HepG2 (cell line): Measurements from ENCODE around the gene CPOX. TPM values are rescaled to one million over a fixed set of nuclear protein-coding genes. Genes with fewer than 3 reads are reported as not detected.

ENCODE experiments used
- ATAC-seq: fragments of 200-7000 bp; cut with Tn5 transposase; 3 replicates; pipeline ENCODE4 v1.9.1; 2020; ENCODE audit warnings: mild to moderate bottlenecking, moderate library complexity
- BruUV-seq: library from RNA; stranded (reverse); fragments of 400-500 nt; replicated peaks from 2 replicates; lab custom pipeline; 2021; lab: Mats Ljungman, UMichigan
- CTCF ChIA-PET: fragments of 300-600 bp; formaldehyde crosslinking; extraction: SDS; loops from one replicate; lab custom pipeline; 2021; ENCODE audit warnings: low total read pairs, inconsistent platforms, low intra/inter-chr PET ratio; lab: Yijun Ruan, JAX
- POLR2A ChIA-PET: fragments of 350-600 bp; sonication (Branson Sonifier 250); formaldehyde crosslinking; loops from one replicate; lab custom pipeline; 2020; ENCODE audit warnings: antibody characterized with exemption, inconsistent platforms; lab: Yijun Ruan, JAX
- DNase-seq: peaks from one replicate; pipeline ENCODE4 v3.0.0-alpha.2; 2015; ENCODE audit warnings: low spot score
- FAIRE-seq: peaks from 3 replicates; lab custom pipeline; 2011; peaks lifted over from hg19 to GRCh38; lab: Jason Lieb, UNC
- H2AFZ ChIP-seq: one replicate; pipeline ENCODE4 v1.6.1; 2011; ENCODE audit warnings: low read length, inconsistent platforms
- H3K27ac ChIP-seq: fragments of 300-600 bp; 3 replicates; pipeline ENCODE4 v1.8.0; 2011; ENCODE audit warnings: mixed run types, mild to moderate bottlenecking, mixed read lengths, low read length, inconsistent platforms; ENCODE audit not compliant: insufficient read depth; ENCODE audit errors: extremely low read length
- H3K27me3 ChIP-seq, 2 experiments: fragments of 200-600 bp in 1 of 2; 2 replicates in 1 of 2; 3 replicates in 1 of 2; pipeline versions ENCODE4 v1.6.0 to v1.8.0; 2011; ENCODE audit warnings: low read length in 2 of 2, mild to moderate bottlenecking in 2 of 2, moderate library complexity in 2 of 2, inconsistent platforms in 1 of 2; ENCODE audit not compliant: insufficient read depth in 2 of 2, control insufficient read depth in 1 of 2
- H3K36me3 ChIP-seq, 2 experiments: fragments of 200-600 bp in 1 of 2; replicated peaks in 1 of 2; 2 replicates in 1 of 2; 3 replicates in 1 of 2; pipeline versions ENCODE4 v1.5.1 to v1.8.0; 2011; ENCODE audit warnings: low read length in 2 of 2, inconsistent platforms in 1 of 2; ENCODE audit not compliant: insufficient read depth in 2 of 2, control insufficient read depth in 1 of 2
- H3K4me1 ChIP-seq: 2 replicates; pipeline ENCODE4 v1.5.1; 2012; ENCODE audit warnings: low read length, inconsistent platforms; ENCODE audit not compliant: insufficient read depth
- H3K4me2 ChIP-seq: 2 replicates; pipeline ENCODE4 v1.6.0; 2011; ENCODE audit warnings: low read depth, low read length, inconsistent platforms
- H3K4me3 ChIP-seq, 3 experiments: fragments of 200-600 bp in 1 of 3; sonication (generic), shearing (Covaris generic) in 1 of 3; replicated peaks in 1 of 3; 2 replicates each; pipeline ENCODE4 v1.5.1; 2011 to 2016; ENCODE audit warnings: low read length in 3 of 3, inconsistent platforms in 2 of 3, low read depth in 2 of 3, mild to moderate bottlenecking in 2 of 3, control low read depth in 1 of 3, mixed read lengths in 1 of 3; ENCODE audit not compliant: insufficient read depth in 1 of 3
- H3K79me2 ChIP-seq: one replicate; pipeline ENCODE4 v1.6.1; 2011; ENCODE audit warnings: low read length, inconsistent platforms; ENCODE audit not compliant: insufficient read depth
- H3K9ac ChIP-seq: 2 replicates; pipeline ENCODE4 v1.6.0; 2011; ENCODE audit warnings: mild to moderate bottlenecking, low read depth, low read length, inconsistent platforms; ENCODE audit not compliant: insufficient read depth
- H3K9me3 ChIP-seq: 2 replicates; pipeline ENCODE4 v1.5.1; 2012; ENCODE audit warnings: mild to moderate bottlenecking, low read length
- H4K20me1 ChIP-seq: 2 replicates; pipeline ENCODE4 v1.6.0; 2011; ENCODE audit warnings: inconsistent platforms, mild to moderate bottlenecking, low read length, moderate library complexity; ENCODE audit not compliant: insufficient read depth
- ARID5B ChIP-seq: IDR thresholded peaks from 2 replicates; pipeline ENCODE4 v1.4.0; 2020; ENCODE audit warnings: mild to moderate bottlenecking, missing genetic modification reagents
- BATF2 ChIP-seq: sonication (generic); formaldehyde crosslinking; IDR thresholded peaks from 2 replicates; pipeline ENCODE4 v1.8.0; 2022; ENCODE audit warnings: mild to moderate bottlenecking, missing genetic modification reagents, moderate library complexity
- BCL6 ChIP-seq: IDR thresholded peaks from 2 replicates; pipeline ENCODE4 v1.6.1; 2016; ENCODE audit warnings: missing genetic modification reagents, missing compliant biosample characterization
- LCORL ChIP-seq, 2 experiments: fragments of 450-650 bp in 1 of 2; sonication (generic) in 1 of 2; formaldehyde crosslinking in 1 of 2; IDR thresholded peaks; 2 replicates each; pipeline versions ENCODE4 v1.5.0 to v1.6.1; 2017 to 2020; ENCODE audit warnings: antibody characterized with exemption in 1 of 2, missing genetic modification reagents in 1 of 2
- SIX1 ChIP-seq: sonication (generic); formaldehyde crosslinking; IDR thresholded peaks from 2 replicates; pipeline ENCODE4 v1.4.0; 2020; ENCODE audit warnings: missing genetic modification reagents, borderline replicate concordance
- TP53 ChIP-seq: sonication (generic); formaldehyde crosslinking; conservative IDR thresholded peaks from 2 replicates; pipeline ENCODE4 v1.4.0; 2020; ENCODE audit warnings: missing genetic modification reagents
- ZNF138 ChIP-seq: sonication (generic); formaldehyde crosslinking; IDR thresholded peaks from 2 replicates; pipeline ENCODE4 v1.5.0; 2020; ENCODE audit warnings: mild to moderate bottlenecking, low read depth, missing genetic modification reagents
- ZNF234 ChIP-seq: sonication (generic); formaldehyde crosslinking; conservative IDR thresholded peaks from 2 replicates; pipeline ENCODE4 v1.5.1; 2020; ENCODE audit warnings: mild to moderate bottlenecking, missing genetic modification reagents
- ZNF263 ChIP-seq: sonication (generic); formaldehyde crosslinking; IDR thresholded peaks from 2 replicates; pipeline ENCODE4 v1.4.0; 2020; ENCODE audit warnings: missing genetic modification reagents
- ZNF652 ChIP-seq: IDR thresholded peaks from 2 replicates; pipeline ENCODE4 v1.6.1; 2016; ENCODE audit warnings: low read depth, borderline replicate concordance
- ZNF770 ChIP-seq: sonication (generic); formaldehyde crosslinking; IDR thresholded peaks from 2 replicates; pipeline ENCODE4 v1.5.0; 2020; ENCODE audit warnings: mild to moderate bottlenecking, missing genetic modification reagents
- WGBS: methylation state at CpG from one replicate; pipeline ENCODE4 v1.1.6; 2017; ENCODE audit warnings: low lambda C conversion rate; 5-methylcytosine and 5-hydroxymethylcytosine counted together
- in situ Hi-C: cut with HindIII; loops from 2 replicates; pipeline ENCODE4 v1.10.0; 2017; ENCODE audit warnings: low pct_unique_long_range_greater_than_20kb; ENCODE audit not compliant: extremely low pct_ligation_motif_present
- intact Hi-C: fragments of 100-400 bp; cut with micrococcal nuclease; formaldehyde crosslinking; loops from one replicate; pipeline ENCODE4 v1.10.0; 2022; ENCODE audit not compliant: unreplicated experiment
- polyA plus RNA-seq, 8 experiments: library from polyadenylated mRNA; depleted of rRNA in 3 of 8; stranded (reverse) in 7 of 8; unstranded in 1 of 8; fragments of >200 nt; fragmentation: Illumina TruSeq in 4 of 8; extraction: Trizol in 4 of 8; gene quantifications; 2 replicates each; pipeline versions ENCODE4 v1.2.1 to v1.2.3, GENCODE V29; 2011 to 2016; ENCODE audit warnings: low read depth in 4 of 8, missing spikeins in 1 of 8, mixed read lengths in 1 of 8; ENCODE audit not compliant: insufficient read depth in 1 of 8
- total RNA-seq, 5 experiments: library from RNA; depleted of rRNA; stranded (reverse); fragments of >200 nt; fragmentation: Illumina TruSeq; extraction: Trizol; gene quantifications; 2 replicates each; pipeline ENCODE4 v1.2.3, GENCODE V29; 2016; ENCODE audit warnings: low read depth in 1 of 5

The CPOX gene
- total and polyA plus RNA-seq, 2 of the 13 experiments (the other 11 are each of a cell fraction or from before 2014, with no cell fraction given) = 34.2 to 37.2 TPM

GRCh38 chr3:98540346-98540745, 53.1 kb downstream of the CPOX start:
- intact Hi-C loops = no loop called here
- no TSS peak for BruUV-seq
- Histone ChIP-seq H2AFZ (no peak overlapping the region), H3K4me2 (no peak overlapping the region), H4K20me1 (no peaks in the 10 kb centered on the region), H3K27me3 (no peaks in the 10 kb centered on the region), H3K4me1 (peaks cover 6% of the 10 kb centered on the region; the same call in 1 of the 2 replicates), H3K36me3 (no peaks in the 10 kb centered on the region), H3K9ac (no peak overlapping the region), H3K4me3 (no peak overlapping the region), H3K9me3 (no peaks in the 10 kb centered on the region), H3K27ac (no peak overlapping the region), H3K79me2 (no peaks in the 10 kb centered on the region)
- DNase-seq (no peak), ATAC-seq (no peak), FAIRE-seq (no peak)
- TF ChIP-seq ZNF234 (CRISPR knock-in tag) (no peak), BATF2 (CRISPR knock-in tag) (no peak)
- POLR2A ChIA-PET = no interaction called here
- in situ Hi-C loops = no loop called here
- 50% methylated on average over 3 of the region's 3 CpGs for WGBS
- CTCF ChIA-PET = no interaction called here

GRCh38 chr3:98536456-98537017, 56.9 kb downstream of the CPOX start:
- Histone ChIP-seq H3K9me3 (no peaks in the 10 kb centered on the region), H3K4me2 (no peak overlapping the region), H3K79me2 (no peaks in the 10 kb centered on the region), H3K9ac (no peak overlapping the region), H4K20me1 (no peaks in the 10 kb centered on the region), H2AFZ (no peak overlapping the region), H3K4me1 (no peaks in the 10 kb centered on the region), H3K27ac (no peak overlapping the region), H3K4me3 (no peak overlapping the region), H3K27me3 (0 out of 5 replicates have a peak, but pooled peaks cover 0 to 4% of the 10 kb centered on the region in 2 experiments), H3K36me3 (no peaks in the 10 kb centered on the region)
- ATAC-seq = no peak
- ChIA-PET CTCF (no interaction called here), POLR2A (no interaction called here)
- FAIRE-seq = no peak
- DNase-seq = no peak
- WGBS = 76% methylated on average over 6 of the region's 6 CpGs
- intact Hi-C loops = no loop called here
- no TSS peak for BruUV-seq
- in situ Hi-C loops = no loop called here
- TF ChIP-seq ZNF138 (no peak), LCORL (IDR thresholded peaks at IDR 0.05) (no peak), LCORL (CRISPR knock-in tag; IDR thresholded peaks at IDR 0.05) (no peak), ZNF263 (CRISPR knock-in tag) (no peak), BCL6 (CRISPR knock-in tag) (no peak), TP53 (CRISPR knock-in tag) (no peak), SIX1 (CRISPR knock-in tag) (no peak), ZNF652 (CRISPR knock-in tag) (no peak), ARID5B (no peak), ZNF770 (CRISPR knock-in tag) (no peak)
